NCI-H1930 (cell line): ENCODE measurements around the gene TRPM8.

Source experiments
- DNase-seq, 2 experiments: peaks; one replicate each; lab custom pipeline; 2025; lab: John Stamatoyannopoulos, UW

Gene TRPM8

GRCh38 chr2:234047361-234047760 is 130.2 kb downstream of the TRPM8 start:
- no peak for DNase-seq

- no peak for DNase-seq
Measured at GRCh38 chr2:234048049-234048448, 130.9 kb downstream of the TRPM8 start.

- no peak for DNase-seq
Measured at GRCh38 chr2:234050455-234051135, 133.4 kb downstream of the TRPM8 start, which contains the start of gene SPP2. TSS of gene SPP2 (plus strand) at chr2:234050702. CDS start at chr2:234050787, 85 bp downstream.

- DNase-seq: no peak
Measured at GRCh38 chr2:234051374-234052070, 134.3 kb downstream of the TRPM8 start.

- DNase-seq: no peak
Measured at GRCh38 chr2:234058881-234059280, 141.7 kb downstream of the TRPM8 start.

GRCh38 chr2:234060236-234060635 is 143.1 kb downstream of the TRPM8 start:
- no peak for DNase-seq

- no peak for DNase-seq
Measured at GRCh38 chr2:234061624-234062257, 144.6 kb downstream of the TRPM8 start.

- DNase-seq: no peak
Measured at GRCh38 chr2:234066587-234066986, 149.4 kb downstream of the TRPM8 start.
